ENCODE measurements around the gene RNF44.

RNF44 gene

DNA sequence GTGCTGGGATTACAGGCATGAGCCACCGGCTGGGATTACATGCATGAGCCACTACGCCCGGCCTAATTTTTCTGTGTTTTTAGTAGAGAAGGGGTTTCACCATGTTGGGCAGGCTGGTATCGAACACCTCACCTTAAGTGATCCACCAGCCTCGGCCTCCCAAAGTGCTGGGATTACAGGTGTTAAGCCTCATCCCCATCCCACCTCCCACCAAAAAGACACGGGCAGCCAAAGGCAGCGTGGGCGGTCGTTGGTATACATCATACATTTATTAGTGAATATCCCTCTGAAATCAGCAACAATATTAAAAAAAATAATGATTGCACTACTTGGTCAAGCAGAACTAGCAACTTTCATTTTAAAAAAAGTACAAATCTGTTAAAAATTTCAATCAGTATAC is 10.7 kb downstream of the RNF44 start:
- TF ChIP-seq, protein P1, sequence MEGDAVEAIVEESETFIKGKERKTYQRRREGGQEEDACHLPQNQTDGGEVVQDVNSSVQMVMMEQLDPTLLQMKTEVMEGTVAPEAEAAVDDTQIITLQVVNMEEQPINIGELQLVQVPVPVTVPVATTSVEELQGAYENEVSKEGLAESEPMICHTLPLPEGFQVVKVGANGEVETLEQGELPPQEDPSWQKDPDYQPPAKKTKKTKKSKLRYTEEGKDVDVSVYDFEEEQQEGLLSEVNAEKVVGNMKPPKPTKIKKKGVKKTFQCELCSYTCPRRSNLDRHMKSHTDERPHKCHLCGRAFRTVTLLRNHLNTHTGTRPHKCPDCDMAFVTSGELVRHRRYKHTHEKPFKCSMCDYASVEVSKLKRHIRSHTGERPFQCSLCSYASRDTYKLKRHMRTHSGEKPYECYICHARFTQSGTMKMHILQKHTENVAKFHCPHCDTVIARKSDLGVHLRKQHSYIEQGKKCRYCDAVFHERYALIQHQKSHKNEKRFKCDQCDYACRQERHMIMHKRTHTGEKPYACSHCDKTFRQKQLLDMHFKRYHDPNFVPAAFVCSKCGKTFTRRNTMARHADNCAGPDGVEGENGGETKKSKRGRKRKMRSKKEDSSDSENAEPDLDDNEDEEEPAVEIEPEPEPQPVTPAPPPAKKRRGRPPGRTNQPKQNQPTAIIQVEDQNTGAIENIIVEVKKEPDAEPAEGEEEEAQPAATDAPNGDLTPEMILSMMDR (IDR thresholded peaks at IDR 0.05): no peak
- no peak overlapping the region for H3K27ac Mint-ChIP-seq
- DNase-seq: no peak
- no peak overlapping the region for H3K4me3 Mint-ChIP-seq
- peaks cover 4% of the 10 kb centered on the region for H3K27me3 Mint-ChIP-seq (ENCODE audit: low read depth, poor library complexity)
- no peaks in the 10 kb centered on the region for H3K4me1 Mint-ChIP-seq
- peaks cover 20% of the 10 kb centered on the region for H3K36me3 Mint-ChIP-seq (ENCODE audit: low read depth)
- H3K9me3 Mint-ChIP-seq: no peaks in the 10 kb centered on the region

DNA sequence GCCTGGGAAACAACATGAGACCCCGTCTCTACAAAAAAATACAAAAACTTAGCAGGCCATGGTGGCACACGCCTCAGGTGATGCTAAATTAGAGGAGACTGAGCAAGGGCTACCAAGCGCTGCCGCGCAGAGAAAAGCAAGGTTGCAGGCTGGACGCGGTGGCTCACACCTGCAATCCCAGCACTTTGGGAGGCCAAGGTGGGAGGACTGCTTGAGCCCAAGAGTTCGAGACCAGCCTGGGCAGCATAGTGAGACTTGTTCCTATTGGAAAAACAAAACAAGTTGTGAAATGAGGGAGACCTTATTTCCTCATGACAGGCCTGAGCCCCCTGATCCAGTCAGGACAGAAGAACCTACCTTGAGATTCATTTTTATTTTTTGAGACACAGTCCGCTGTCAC is 11.5 kb downstream of the RNF44 start:
- Mint-ChIP-seq H3K4me1 (no peaks in the 10 kb centered on the region), H3K4me3 (no peak overlapping the region), H3K9me3 (no peaks in the 10 kb centered on the region), H3K27ac (peak overlapping the region; percentile 48), H3K36me3 (ENCODE audit: low read depth) (peaks cover 20% of the 10 kb centered on the region), H3K27me3 (ENCODE audit: low read depth, poor library complexity) (peaks cover 4% of the 10 kb centered on the region)
- no peak for DNase-seq
- TF ChIP-seq, protein P1 (IDR thresholded peaks at IDR 0.05): no peak

DNA sequence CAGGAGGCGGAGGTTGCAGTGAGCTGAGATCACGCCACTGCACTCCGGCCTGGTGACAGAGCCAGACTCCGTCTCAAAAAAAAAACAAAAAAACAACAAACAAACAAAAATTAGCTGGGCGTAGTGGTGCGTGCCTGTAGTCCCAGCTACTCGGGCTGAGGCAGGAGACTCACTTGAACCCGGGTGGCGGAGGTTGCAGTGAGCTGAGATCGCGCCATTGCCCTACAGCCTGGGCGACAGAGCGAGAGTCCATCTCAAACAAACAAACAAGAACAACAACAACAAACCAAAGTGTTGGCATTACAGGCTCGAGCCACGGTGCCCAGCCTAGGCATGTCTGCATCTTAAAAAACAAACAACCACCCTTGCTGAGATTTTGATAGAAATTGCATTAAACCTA is 12.2 kb downstream of the RNF44 start:
- Mint-ChIP-seq H3K27ac (peak overlapping the region; percentile 48), H3K36me3 (ENCODE audit: low read depth) (peaks cover 20% of the 10 kb centered on the region), H3K27me3 (ENCODE audit: low read depth, poor library complexity) (peaks cover 4% of the 10 kb centered on the region), H3K4me1 (no peaks in the 10 kb centered on the region), H3K9me3 (no peaks in the 10 kb centered on the region), H3K4me3 (no peak overlapping the region)
- no peak for DNase-seq
- TF ChIP-seq, protein P1 (IDR thresholded peaks at IDR 0.05): no peak

DNA sequence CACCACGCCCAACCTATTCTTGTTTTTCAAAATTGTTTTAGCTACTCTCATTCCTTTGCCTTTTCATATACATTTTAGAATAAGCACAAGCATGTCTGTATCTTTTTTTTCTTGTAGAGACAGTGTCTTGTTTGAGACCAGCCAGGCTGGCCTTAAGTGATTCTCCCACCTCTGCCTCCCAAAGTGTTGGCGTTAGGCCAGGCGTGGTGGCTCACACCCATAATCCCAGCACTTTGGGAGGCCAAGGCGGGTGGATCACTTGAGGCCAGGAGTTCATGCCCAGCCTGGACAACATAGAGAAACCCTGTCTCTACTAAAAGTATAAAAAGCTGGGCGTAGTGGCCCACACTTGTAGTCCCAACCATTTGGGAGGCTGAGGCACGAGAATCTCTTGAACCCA is 13.1 kb downstream of the RNF44 start:
- TF ChIP-seq, protein P1 (IDR thresholded peaks at IDR 0.05): no peak
- Mint-ChIP-seq H3K27ac (no peak overlapping the region), H3K4me1 (no peaks in the 10 kb centered on the region), H3K27me3 (ENCODE audit: low read depth, poor library complexity) (peaks cover 4% of the 10 kb centered on the region), H3K9me3 (no peaks in the 10 kb centered on the region), H3K4me3 (no peak overlapping the region), H3K36me3 (ENCODE audit: low read depth) (peaks cover 20% of the 10 kb centered on the region)
- no peak for DNase-seq

DNA sequence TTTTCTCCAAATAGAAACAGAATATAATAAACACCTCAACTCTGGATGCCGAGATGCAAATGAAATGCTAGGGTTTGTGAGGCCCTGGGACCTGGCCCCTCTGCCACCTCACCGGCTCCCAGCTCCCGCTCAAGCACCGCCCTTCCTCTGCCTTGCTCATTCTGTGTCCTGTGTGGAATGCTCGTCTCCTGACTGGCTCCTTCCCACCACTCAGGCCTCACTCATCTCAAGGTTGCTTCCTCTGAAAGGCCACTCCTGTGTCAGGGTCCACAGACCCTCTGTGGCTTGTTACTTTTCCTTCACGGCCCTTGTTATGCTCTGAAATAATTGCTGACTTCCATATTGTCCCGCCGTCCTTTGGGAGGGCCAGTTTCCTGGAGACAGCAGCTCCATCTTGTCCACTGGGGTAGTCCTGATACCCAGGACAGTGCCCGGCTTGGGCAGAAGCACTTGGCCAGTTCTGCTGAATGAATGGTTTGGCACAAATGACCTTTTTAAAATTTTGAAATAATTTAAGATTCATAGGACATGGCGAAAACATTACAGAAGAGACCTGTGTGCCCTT is 15.4 kb downstream of the RNF44 start:
- TF ChIP-seq, protein P1 (IDR thresholded peaks at IDR 0.05): no peak
- H3K4me1 Mint-ChIP-seq: peaks cover 5% of the 10 kb centered on the region
- no peaks in the 10 kb centered on the region for H3K9me3 Mint-ChIP-seq
- H3K4me3 Mint-ChIP-seq: no peak overlapping the region
- peaks cover 4% of the 10 kb centered on the region for H3K27me3 Mint-ChIP-seq (ENCODE audit: low read depth, poor library complexity)
- DNase-seq: no peak
- H3K36me3 Mint-ChIP-seq (ENCODE audit: low read depth): peaks cover 14% of the 10 kb centered on the region
- no peak overlapping the region for H3K27ac Mint-ChIP-seq

DNA sequence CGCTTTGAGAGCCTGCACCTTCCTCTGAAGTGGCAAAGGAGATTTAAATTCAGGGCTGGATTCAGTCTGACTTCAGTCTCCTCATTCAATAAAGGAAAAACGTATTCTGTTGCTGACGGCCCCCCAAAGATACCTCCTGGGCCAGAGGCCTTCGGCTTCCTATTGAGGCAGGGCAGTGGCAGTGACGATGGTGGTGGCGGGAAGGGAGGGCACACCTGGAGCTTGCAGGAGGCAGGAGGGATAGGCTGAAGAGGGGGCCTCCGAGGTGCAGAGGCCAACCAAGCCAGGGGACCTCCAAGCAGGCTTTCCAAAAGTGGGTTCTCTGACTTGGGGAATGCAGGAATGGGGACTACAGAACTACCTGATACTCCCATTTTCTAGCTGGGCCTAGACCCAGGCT is 15.9 kb downstream of the RNF44 start:
- peaks cover 10% of the 10 kb centered on the region for H3K36me3 Mint-ChIP-seq (ENCODE audit: low read depth)
- peaks cover 4% of the 10 kb centered on the region for H3K27me3 Mint-ChIP-seq (ENCODE audit: low read depth, poor library complexity)
- peaks cover 7% of the 10 kb centered on the region for H3K4me1 Mint-ChIP-seq
- TF ChIP-seq, protein P1 (IDR thresholded peaks at IDR 0.05): no peak
- no peak for DNase-seq
- no peaks in the 10 kb centered on the region for H3K9me3 Mint-ChIP-seq
- H3K27ac Mint-ChIP-seq: no peak overlapping the region
- H3K4me3 Mint-ChIP-seq: no peak overlapping the region
